ENCODE results near the gene PTPN11.

- no peak for TF ChIP-seq CTCF (IDR thresholded peaks at IDR 0.05)
- TF ChIP-seq POLR2A (IDR thresholded peaks at IDR 0.05) = no peak
Measured at GRCh38 chr12:112458330-112458729, 39.6 kb downstream of the PTPN11 start.
